Sciatic nerve (tissue), 2 donors: ENCODE data around the gene EIF2A. TPM values are rescaled to one million over a fixed set of nuclear protein-coding genes. Genes with fewer than 3 reads are reported as not detected.

Experiments used
- ATAC-seq: fragments of 200-7000 bp; cut with Tn5 transposase; one replicate; pipeline ENCODE4 v1.9.1; 2020; ENCODE audit warnings: mild to moderate bottlenecking, moderate library complexity
- DNase-seq: peaks from one replicate; pipeline ENCODE4 v3.0.0-alpha.2; 2020; ENCODE audit warnings: low spot score
- intact Hi-C: fragments of 100-400 bp; cut with DNase I; formaldehyde crosslinking; loops from one replicate; pipeline ENCODE4 v1.14.2; 2022
- total RNA-seq: library from RNA; stranded (reverse); fragmentation: NEBNext Ultra II Directional; extraction: Animal tissue kit (Norgen Biotek cat#: 25700); gene quantifications from one replicate; pipeline ENCODE4 v1.2.1, GENCODE V29; 2021
- donor health status: DM: no; HTN: no; CAD: no.
- donor health status: DM: no; HTN: no; CAD: no.

Gene EIF2A
- total RNA-seq, 1 donor from 2014 or later, result 70.9 TPM

DNA sequence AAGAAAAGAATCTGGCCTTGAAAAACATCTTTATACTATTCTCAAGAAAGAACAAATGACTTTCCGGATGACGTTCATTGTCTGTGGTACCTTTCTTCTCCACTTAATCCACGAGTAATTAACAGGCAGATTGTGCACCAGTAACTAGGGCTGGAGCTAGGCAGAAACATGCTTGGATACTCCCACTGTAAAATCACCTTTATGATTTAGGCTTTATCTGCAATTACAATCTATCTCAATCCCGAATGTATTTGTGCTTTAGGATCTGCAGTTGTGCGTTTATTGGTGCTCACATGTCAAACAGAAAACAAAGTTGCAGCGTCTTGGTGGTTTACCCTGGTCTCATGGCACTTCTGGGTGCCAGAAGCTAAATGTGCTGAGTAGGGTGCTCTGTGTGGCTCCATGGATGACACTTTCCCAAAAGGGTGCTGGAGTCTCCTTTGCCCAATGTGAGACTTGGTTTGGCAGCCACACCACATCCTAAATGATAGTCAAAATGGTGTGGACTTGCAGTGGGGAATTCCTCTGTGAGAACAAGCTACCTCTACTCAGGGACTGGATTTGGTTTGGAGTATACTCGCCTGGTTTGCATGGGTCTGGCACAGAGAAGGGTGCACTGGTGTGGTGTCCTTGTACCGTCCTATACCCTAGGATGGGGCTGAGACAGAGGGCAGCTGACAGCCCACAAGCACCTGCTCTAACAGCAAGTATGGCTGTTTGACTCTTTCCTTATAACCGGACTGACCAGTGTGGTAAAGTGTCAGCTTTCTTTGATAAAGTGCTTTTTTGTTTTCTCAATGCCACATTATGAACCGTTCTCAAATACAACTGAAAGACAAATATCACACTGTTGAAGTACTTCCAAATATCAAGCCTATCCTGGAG, 8.0 kb upstream of the EIF2A start:
- ATAC-seq (no peak), DNase-seq (no peak)
- intact Hi-C loops, result no loop called here

DNA sequence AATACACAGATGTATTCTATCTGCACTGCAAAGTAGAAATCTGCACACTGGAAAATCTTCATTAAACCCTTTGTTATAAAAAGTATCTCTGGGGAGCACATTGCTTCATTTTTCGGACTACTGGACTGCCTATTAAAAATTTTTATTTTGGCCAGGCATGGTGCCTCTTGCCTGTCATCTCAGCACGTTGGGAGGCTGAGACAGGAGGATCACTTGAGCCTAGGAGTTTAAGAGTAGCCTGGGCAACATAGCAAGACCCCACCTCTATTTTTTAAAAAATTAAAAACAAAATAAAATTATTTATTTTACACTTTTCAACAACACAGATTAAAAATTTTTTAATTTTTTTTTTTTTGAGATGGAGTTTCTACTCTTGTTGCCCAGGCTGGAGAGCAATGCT, 6.3 kb upstream of the EIF2A start:
- intact Hi-C loops, result no loop called here
- ATAC-seq, result no peak

DNA sequence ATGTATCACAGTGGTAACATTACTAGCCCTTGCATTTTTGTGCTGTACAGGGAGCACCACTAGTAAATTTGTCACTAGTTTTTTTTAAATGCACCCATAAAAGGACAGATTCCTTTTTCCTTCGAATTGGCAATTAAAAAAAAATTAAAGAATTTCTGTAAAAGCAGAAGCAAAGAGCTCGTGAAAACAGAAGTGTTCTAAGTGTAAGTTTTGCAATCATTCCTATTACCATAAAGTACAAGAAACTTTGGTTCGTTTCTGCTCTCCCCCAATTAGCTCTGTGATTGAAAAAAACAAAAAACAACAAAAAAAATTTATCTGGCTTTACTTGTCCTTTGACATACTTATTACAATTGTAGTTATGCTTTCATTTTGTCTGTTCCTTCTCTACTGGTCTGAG, 5.6 kb upstream of the EIF2A start:
- ATAC-seq (no peak), DNase-seq (no peak)
- intact Hi-C loops, result no loop called here

More for the DNA sequence above, 6.3 kb upstream of the EIF2A start:
- DNase-seq, result no peak

DNA sequence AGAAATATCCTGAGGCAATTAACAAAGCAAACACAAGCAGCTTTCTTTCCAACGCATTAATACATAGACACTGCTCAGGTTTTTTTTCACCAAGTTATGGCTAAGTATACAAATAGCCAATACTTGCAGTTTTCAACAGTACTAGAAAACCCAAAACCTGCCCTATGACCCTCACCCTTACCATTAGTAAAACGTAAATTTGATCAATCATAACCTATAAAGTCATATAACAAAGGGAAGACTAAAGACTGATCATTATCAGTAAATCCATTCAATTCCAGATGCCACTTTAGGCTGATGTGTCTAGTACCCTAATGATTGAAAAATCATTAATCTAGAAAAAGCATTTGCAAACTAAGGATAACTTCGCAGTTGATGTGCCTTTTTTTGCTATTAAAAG, 3.5 kb upstream of the EIF2A start:
- intact Hi-C loops, result no loop called here
- no peak for DNase-seq
- no peak for ATAC-seq

DNA sequence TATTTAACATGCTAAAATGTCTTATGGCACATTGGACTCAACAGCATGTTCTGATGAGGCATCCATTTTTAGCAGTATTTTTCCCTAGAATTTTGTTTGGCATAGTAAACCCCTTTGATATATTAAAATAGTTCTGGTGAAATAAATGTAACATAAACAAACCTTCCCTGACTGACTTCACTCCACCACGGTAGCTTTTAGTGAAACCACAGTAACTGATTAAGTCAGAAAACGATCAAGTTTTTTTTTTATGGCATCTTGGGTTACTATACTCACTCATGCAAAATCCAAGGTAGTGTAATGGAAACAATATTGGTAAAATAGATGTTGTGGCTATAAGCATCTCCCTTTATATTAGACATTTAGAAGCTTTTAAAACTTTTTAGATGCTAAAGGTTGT, 3.1 kb upstream of the EIF2A start:
- DNase-seq (no peak), ATAC-seq (no peak)
- intact Hi-C loops, result no loop called here

DNA sequence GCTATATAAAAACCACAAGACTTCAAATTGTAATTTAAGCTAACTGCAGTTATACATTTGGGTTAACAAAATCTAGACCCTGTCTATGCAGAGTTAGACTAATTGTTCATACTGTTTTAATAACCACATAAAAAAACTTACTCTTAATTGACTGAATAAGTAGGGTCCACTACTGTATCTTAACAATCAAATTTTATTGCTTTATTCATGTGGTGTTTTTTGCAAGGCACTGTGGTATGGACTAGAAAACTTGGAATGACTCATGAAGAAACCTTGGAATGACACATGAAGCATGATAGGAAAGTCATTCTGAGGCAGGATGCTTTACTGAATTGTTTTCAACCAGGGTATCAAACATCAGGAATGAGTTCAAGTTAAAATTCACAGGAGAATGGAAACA, 2.5 kb upstream of the EIF2A start:
- intact Hi-C loops, result no loop called here
- ATAC-seq (no peak), DNase-seq (no peak)

DNA sequence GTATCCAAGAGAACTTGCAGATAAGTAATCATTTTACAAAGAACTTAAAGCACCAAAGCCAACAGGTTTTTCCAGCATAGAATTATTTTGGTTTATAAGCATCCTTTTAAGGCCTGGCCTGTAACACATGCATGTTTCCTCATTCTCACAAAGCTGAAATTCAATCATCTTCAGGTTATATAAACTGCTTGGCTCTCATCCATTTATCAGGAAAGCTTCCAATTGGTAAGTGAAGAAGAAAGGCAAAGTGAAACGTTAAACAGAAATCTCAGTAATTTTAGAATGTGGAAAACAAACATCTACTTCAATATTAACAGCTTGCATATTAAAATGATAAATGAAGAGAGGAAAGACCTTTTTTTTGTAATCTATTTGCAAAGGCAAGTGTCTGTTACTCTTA, 1.9 kb upstream of the EIF2A start:
- ATAC-seq, result no peak
- intact Hi-C loops, result no loop called here
- DNase-seq, result no peak

DNA sequence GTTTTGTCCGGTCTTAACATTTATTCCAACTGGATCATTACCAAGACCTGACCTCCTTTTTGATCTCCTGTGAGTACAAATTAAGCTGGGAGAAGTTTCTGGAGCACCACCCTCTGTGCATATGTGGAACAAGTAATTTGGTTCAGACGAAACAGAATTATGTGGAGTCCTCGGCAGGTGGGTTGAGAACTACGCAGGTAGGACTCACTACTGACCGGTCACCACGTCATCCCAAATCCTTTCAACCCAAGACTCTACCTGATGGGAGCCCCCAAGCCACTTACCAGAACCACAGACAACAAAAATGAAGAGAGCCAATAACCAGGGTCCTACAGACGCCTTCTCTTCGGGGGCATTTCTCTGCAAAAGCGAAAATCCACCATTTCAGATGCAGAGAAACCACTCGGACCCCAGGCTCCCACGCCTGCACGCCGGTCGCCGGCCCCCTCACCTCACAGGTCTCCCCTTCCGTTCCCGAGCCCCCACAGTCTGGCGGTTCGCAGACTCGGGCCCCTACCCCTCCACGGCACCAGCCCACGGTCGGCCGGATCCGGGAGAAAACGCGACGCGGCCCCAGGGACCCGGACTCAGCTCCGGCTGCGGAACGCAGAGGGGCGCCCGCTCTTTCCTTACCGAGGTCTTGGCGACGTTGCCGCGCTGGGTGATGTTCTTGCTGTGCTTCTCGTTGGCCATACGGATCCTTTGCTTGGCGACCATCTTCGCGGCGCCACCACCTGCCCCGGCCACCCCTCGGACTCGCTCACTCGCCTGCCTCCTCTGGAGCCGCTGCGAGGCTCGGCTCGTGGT, 965 bp upstream of the EIF2A start:
- intact Hi-C loops, result no loop called here
- DNase-seq (peak; percentile 80), ATAC-seq (peak; percentile 6)

DNA sequence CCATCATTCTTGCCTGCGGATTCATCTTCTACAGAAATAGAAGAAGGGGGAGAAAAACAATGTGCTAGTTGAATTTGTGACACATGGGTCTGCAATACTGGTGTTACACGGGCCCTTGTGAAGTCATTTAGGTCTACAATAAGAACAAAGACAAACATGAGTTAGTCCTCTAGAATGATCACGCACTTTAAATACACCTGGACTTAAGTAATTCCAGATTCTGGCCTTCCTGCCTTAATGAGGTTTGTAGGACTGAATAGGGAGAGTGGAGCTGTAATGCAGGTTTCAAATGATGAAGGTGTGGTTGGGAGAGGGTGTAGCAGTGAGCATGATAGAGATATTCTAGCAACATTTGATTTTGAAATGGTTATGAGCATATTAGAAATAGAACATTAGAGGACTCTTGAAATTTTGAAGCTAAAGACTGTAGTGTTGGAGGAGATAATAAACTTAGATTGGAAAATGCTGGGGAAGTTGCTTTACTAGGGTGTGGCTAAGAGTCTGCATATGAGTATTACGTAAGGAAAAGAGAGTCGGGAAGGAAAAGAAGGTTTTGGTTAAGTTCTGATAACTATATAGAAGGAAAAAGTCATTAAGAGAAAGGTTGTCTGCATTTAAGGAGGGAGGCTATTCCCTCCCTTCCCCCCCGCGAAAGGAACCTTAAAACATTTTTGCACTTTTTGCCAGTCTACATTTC, 606 bp downstream of the EIF2A start:
- ATAC-seq (no peak), DNase-seq (no peak)
- intact Hi-C loops, result no loop called here

DNA sequence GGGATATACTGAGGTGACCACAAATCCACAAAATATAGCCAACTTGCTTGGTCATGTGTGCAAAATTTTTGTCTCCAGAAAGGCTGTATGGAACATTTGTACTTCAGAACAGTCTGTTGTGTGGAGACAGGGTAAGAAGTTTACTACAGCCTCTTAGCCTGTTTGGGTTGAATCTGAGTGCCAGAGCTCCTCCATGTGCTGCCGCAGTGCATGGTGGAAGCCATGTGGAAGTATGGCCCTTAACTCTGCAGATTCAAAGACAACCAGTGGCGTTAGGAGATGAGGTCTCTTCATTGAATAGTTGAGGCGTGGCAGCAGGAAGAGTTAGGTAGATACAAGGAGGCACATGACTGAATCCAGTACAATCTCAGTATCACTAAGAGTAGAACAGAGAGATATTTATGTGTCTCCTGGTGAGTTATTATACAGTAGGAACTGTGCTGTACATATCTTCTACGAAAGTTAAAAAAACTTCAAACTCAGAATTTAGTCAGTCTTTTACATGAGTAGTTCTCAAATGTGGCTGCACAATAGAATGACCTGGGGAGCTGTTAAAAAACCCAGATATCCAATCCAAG, 9.4 kb downstream of the EIF2A start:
- DNase-seq, result no peak
- no peak for ATAC-seq
- intact Hi-C loops, result no loop called here

DNA sequence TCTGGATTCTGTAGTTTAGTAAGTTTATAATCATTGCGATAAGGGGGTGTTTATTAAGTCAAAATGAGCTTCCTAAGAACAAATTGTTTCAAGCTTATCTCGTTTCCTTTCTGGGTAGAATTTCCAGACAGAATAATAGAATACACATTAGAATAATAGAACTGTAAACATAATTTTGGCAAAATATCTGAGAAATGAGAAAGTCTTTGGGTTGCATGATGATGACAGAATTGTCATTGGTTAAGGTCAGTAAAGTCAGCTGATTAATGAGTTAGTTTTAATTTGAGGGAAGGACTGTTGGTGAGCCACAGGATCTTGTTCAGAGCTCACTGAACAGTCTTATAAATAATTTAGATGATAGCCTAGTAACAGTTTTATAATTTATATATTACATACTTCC, 10.2 kb downstream of the EIF2A start:
- intact Hi-C loops, result no loop called here
- ATAC-seq, result no peak

DNA sequence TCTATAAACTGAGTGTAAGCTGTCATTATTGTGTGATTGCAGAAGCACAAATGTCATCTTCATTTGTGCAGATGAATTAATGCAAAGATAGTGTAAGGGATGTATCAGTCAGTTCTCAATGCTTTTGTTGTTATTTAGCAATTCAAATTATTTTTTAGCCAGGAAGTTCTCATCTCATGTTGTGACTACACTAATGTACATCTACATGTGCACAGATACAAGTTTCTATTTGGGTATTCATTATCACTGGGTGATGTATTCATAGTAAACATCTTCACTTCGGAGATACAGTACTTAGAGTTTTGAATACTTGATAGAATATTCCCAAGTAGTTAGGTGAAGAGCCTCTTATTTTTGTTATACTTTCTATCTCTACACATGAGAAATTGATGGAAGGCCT, 11.1 kb downstream of the EIF2A start:
- no peak for DNase-seq
- intact Hi-C loops, result no loop called here
- ATAC-seq, result no peak

More for the DNA sequence above, 10.2 kb downstream of the EIF2A start:
- no peak for DNase-seq

DNA sequence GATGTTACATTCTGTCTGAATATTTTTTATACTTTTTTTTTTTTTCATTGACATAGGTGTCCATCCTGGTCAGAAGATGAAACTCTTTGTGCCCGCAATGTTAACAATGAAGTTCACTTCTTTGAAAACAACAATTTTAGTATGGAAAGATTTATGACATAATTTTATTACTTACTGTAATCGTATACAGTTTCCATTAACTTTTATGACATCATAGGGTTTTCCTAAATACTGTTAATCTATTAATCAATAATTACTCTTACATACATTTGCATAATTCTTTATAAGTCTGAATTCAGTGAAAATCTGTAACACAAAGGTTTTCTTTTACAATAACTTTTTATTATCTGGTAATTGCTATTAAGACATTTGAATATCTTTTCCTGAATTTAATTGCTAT, 17.7 kb downstream of the EIF2A start:
- intact Hi-C loops, result no loop called here
- no peak for ATAC-seq

DNA sequence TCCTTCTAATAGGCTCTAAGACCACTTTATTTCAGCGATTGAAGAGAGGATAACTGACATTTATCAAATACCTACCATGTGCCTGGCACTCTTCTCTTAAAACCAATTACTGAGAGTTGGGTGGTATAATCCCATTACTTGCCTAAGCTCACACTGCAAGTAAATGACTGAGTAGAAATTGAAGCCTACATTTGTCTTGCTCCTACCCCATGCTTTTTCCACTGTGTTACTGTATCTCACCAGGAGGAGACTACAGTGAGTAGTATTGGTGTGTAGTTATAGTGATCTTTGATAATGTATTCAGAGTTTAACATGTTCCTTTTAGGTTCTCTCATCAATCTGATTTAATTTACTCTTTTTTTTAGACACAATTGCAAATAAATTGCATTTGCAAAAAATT, 20.7 kb downstream of the EIF2A start:
- intact Hi-C loops, result no loop called here
- ATAC-seq (no peak), DNase-seq (no peak)

More for the DNA sequence above, 17.7 kb downstream of the EIF2A start:
- no peak for DNase-seq

DNA sequence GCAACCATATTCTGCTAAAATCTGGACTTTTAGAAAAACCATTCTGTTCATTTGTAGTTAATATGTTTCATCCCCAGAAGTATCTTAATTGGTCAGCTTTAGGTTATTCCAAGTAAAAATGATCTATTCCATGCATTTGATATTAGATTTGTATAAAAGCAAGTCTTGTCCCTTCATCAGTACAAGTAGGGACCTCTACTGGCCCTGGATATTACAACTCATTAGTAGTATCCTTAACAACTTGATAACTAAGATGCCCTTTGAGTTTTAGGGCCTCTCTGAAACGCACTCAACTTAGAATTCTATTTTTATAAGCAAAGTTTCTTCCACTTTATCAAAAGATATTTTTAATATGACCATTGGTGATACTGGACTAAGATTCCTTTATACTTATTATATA, 31.3 kb downstream of the EIF2A start:
- ATAC-seq (no peak), DNase-seq (no peak)
- intact Hi-C loops, result no loop called here

DNA sequence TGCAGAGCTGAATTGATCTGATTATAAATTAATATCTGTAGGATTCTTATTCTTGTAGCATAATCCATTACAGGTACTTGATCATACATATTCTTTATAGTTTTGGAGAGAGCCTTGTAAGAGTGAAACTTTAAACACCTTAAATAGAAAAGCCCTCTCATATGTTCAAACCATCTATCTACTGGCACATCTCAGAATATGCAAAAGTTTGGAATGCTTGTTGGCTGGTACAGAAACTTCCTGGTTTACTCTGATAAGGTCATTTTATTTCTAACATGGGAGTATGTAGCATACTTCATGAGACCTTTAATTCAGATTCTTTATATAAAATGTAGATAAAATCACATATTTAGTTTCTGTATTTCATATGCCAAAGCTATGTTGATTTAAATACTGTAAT, 34.6 kb downstream of the EIF2A start:
- DNase-seq (no peak), ATAC-seq (no peak)
- intact Hi-C loops, result no loop called here

DNA sequence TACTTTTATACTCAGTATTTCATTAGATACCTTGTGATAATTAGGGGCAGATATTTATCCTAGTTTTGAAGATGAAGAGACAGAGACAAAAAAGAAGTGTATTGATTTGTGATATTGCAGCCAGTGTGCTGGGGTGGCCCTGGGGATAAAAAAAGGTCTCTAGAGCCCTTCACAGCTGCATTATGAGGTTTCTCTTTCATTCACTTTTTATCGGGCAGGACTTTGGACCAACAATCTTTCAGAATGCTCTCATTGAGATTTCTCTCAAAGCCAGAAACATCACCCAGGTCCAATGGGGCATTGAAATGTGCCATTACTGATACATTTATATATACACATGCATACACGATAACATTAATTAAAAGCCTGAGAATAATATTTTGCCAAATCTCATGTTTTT, 36.0 kb downstream of the EIF2A start:
- no peak for DNase-seq
- no peak for ATAC-seq
- intact Hi-C loops, result no loop called here

DNA sequence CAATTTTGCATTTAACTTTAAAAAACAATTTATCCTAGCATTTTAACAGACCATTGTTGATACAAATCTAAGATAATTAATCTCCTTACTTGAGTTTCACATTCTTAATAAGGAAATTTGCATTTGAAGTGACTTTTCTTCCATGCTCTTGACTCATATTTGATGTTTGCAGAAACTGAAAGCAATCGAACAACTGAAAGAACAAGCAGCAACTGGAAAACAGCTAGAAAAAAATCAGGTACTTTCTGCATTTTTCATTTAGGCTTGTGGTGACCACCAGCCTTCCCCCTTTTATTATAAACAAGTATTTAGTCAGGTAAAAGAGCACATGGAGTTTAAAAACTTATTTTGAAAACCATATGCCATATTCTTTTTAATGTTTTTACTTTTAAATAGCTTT, 36.4 kb downstream of the EIF2A start:
- intact Hi-C loops, result no loop called here
- ATAC-seq (no peak), DNase-seq (no peak)

DNA sequence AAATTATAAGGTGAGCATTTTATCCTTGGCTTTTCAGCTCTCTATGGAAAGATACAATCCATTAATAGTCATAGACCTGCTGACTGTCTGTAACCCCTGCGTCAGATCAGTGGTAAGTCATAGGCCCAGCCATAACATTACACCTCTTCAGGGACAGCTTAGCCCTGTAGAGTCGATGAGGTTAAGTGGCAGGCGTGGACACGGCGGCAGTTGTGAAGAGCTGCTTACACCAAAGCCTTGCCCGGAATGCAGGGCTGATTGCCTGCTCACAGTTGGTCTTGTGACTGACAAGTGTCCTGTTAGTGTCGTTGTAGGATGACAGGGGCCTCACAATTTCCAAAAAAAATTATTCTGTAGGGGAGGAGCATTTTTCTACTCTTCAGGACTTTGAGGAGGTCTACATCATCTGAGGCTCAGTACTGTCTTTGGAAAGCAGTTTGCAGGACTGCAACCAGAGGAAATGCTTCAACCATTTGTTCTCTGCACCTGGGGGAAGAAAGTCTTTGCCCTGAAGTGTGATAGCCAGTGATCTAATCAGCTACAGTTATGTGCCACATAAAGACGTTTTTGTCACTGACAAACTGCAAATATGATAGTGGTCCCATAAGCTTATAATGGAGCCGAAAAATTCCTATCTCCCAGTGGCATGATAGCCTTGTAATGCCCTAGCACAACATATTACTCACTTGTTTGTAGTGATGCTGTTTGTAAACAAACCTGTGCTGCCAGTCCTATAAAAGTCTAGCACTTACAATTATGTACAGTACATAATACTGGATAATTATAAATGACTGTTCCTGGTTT, 41.6 kb downstream of the EIF2A start:
- intact Hi-C loops, result no loop called here
- ATAC-seq, result no peak
- no peak for DNase-seq
